NOMO-1 treated with dmso at 0.1 percent for 144 hours (cell line): Measurements from ENCODE around the gene COL6A6.

ENCODE experiments used
- DNase-seq: peaks from one replicate; lab custom pipeline; 2025; ENCODE audit not compliant: unreplicated experiment; lab: John Stamatoyannopoulos, UW

Gene COL6A6

GRCh38 chr3:130516645-130517512 lies at the start of gene COL6A6:
Gene COL6A6, plus strand, starts transcription at chr3:130517177. Its CDS starts 43,188 bp downstream, at chr3:130560365.
- no peak for DNase-seq

DNA sequence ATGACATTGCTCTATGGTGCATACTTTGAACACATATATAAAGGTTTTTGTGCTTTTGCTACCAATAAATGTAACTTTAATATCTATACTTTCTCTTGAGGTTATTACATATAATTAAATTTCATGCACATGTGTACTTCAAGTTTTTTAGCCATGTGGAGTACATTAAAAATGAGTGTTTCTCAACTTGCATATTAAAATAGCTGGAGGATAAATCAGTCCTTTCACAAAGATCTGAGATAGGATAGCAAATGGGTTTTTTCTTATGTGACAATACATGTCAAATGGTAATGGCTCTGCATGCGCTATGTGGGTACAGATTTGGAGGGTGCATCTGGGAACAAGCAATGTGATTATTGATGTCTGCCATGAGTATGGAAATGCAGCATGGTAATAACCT lies 48.7 kb upstream of the COL6A6 start:
- no peak for DNase-seq

DNA sequence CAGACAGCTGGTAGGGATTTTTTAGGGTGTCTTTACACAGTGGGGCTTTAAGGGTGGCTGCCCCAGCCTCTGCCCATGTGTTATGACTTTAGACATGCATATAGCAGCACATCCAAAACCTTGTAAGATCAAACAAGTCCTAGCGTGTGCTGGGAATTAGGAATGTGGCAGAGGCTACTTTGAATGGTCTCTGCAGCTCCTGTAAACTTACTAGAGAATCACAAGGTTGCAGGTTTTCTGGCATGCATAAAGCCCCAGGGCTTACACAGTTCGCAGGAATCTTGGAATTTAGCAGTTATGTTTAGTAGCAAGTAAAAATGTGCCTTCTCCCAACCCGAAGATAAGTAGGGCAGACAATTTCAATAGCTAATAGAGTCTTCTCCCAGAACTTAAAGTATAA lies 46.9 kb upstream of the COL6A6 start:
- no peak for DNase-seq

- DNase-seq = no peak
Measured at GRCh38 chr3:130473416-130473815, 43.6 kb upstream of the COL6A6 start.

DNA sequence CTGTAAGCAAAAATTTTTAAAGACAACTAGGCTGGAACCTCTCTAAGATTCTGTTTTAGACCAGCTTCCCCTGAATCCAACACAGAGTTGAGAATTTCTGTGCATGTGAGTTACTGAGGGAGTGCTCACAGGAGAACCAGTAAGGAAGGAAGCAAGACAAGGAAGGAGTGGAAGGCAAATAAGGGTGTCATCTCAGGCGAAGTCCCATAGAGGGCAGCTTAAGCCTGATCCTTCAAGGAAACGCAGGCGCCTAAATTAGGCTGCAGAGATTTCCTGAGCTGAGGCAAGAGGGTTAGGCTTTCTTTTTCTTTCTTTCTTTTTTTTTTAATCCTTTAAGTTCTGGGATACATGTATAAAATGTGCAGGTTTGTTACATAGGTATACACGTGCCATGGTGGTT lies 36.2 kb upstream of the COL6A6 start:
- no peak for DNase-seq

- no peak for DNase-seq
Measured at GRCh38 chr3:130488288-130488687, 28.7 kb upstream of the COL6A6 start.

- no peak for DNase-seq
Measured at GRCh38 chr3:130488769-130489450, 28.1 kb upstream of the COL6A6 start.

DNA sequence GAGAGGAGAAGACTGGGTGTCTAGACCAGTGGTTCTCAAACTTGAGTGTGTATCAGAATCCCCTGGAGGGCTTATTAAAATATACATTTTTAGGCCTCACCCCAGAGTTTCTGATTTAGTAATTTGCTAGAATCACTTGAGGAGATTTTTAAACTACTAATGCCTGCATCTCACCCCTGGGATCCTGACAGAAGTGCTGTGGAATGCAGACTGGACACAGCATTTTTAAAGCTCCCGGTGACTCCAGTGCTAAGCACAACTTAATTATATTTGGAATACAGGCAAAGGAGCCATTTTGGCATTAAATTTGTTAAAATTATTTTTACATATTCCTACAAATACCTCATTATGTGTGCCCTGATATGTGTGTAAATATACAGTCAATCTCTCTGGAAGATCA lies 26.7 kb upstream of the COL6A6 start:
- no peak for DNase-seq

DNA sequence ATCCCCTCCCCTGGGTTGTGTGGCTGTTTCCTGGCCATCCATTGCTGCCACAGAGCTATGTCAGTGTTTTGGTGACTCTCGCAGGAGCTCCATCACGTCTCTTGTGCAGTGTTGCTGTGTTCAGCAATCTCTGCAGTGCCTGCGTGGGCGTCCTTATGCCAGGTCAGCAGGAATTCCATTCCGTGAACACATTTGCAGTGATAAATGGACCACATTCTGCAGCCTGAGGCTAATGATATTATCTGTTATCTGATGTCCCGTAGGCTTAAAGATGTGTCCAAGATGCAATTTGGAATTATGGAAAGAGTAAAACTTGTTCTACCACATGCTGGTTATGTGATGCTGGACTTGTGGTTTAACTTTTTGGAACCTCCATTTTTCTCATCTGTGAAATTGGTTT lies 25.5 kb upstream of the COL6A6 start:
- no peak for DNase-seq

DNA sequence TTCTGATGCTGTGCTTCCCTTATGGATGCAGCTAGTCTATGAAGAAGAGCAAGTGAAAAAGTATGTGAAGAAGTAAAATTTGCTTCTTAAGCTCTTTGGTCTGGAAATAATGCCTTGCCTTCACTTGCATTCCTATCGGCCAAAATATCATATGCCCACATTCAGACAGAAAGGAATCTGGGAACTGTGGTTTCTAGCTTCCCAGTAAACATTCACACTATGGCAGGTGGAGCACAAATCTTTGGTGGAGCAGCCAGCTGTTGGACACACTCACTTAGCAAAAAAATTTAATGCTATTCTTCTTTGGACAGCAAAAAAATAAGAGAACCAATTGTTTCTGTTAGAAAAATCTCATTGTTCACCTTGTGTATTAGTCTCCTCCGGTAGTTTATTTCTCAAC lies 12.3 kb upstream of the COL6A6 start:
- no peak for DNase-seq

- no peak for DNase-seq
Measured at GRCh38 chr3:130506031-130506430, 10.9 kb upstream of the COL6A6 start.

GRCh38 chr3:130507746-130508145 lies 9.2 kb upstream of the COL6A6 start:
- DNase-seq = no peak

- no peak for DNase-seq
Measured at GRCh38 chr3:130509008-130509407, 8.0 kb upstream of the COL6A6 start.

- no peak for DNase-seq
Measured at GRCh38 chr3:130514681-130515080, 2.3 kb upstream of the COL6A6 start.

- DNase-seq = no peak
Measured at GRCh38 chr3:130515755-130516154, 1.2 kb upstream of the COL6A6 start.

- DNase-seq = no peak
Measured at GRCh38 chr3:130517602-130518001, 625 bp downstream of the COL6A6 start.

GRCh38 chr3:130519754-130520153 lies 2.8 kb downstream of the COL6A6 start:
- DNase-seq = no peak

DNA sequence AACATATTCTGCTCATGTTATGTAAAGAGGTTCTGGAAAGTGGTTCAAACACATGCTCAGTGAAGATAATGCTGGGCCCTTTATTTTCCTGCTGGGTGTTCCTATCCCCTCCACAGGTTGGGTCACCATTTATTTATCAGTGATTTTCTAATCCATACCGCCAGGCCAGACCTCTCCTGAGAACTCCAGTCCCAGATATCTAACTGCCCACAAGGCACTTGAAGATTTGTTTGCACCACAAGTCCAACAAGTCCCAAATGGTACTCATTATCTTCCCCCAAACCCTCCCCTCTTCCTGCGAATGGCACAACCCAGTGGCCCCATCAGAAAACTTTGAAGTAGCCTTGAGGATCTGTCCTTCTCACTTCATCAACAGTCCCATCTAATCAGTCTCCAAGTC lies 5.4 kb downstream of the COL6A6 start:
- no peak for DNase-seq

- DNase-seq = no peak
Measured at GRCh38 chr3:130527426-130527825, 10.4 kb downstream of the COL6A6 start.

GRCh38 chr3:130528120-130528519 lies 11.1 kb downstream of the COL6A6 start:
- DNase-seq = no peak

- no peak for DNase-seq
Measured at GRCh38 chr3:130529486-130530215, 12.7 kb downstream of the COL6A6 start.

DNA sequence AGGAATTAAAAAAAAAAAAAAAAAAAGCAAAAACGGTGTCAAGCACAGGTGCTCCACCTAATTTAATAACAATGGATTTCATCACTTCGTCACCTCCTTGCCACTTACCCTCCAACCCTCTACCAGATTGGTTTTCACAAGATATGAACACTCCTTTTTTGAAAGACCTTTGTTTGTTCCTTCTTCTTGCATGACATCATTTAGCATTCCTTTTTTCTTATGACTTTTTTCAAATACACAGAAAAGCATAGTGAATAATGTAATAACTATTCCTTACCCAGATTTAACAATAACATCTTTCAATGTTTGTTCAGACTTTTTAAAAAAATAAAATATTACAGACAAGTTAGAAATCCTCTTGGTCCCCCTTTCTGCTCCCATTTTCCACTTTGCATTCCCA lies 16.3 kb downstream of the COL6A6 start:
- DNase-seq = no peak
